AG04450 (cell line): ENCODE results near the gene CATSPERD. TPM values are rescaled to one million over a fixed set of nuclear protein-coding genes. Genes with fewer than 3 reads are reported as not detected.

Source experiments
- CTCF ChIA-PET: fragments of 300-600, 350-600 bp; formaldehyde crosslinking; extraction: SDS; loops from one replicate; lab custom pipeline; 2022; ENCODE audit warnings: antibody characterized with exemption, inconsistent platforms; lab: Charles Lee
- POLR2A ChIA-PET: fragments of 350-600 bp; formaldehyde crosslinking; extraction: SDS; loops from one replicate; lab custom pipeline; 2021; ENCODE audit warnings: antibody characterized with exemption, inconsistent platforms; lab: Yijun Ruan, JAX
- DNase-seq: peaks from one replicate; pipeline ENCODE4 v3.0.0-alpha.2; 2011; ENCODE audit warnings: low read depth, low spot score
- H3K27ac ChIP-seq: one replicate; pipeline ENCODE4 v1.5.1; 2012; ENCODE audit warnings: low read depth, low read length, control low read depth
- H3K27me3 ChIP-seq: one replicate; pipeline ENCODE4 v1.6.0; 2012; ENCODE audit warnings: low read length; ENCODE audit not compliant: control insufficient read depth, insufficient read depth
- H3K4me3 ChIP-seq: 2 replicates; pipeline ENCODE4 v1.5.1; 2011; ENCODE audit warnings: mild to moderate bottlenecking, low read depth, low read length, control low read depth
- H3K9me3 ChIP-seq: 2 replicates; pipeline ENCODE4 v1.5.1; 2012; ENCODE audit warnings: low read length; ENCODE audit not compliant: control insufficient read depth, insufficient read depth
- CTCF ChIP-seq: IDR thresholded peaks from 2 replicates; pipeline ENCODE4 v1.5.1; 2011; ENCODE audit warnings: low read depth, low read length, control low read depth, inconsistent platforms
- polyA plus RNA-seq: library from polyadenylated mRNA; depleted of rRNA; stranded (reverse); fragments of >200 nt; gene quantifications from 2 replicates; pipeline ENCODE4 v1.2.3, GENCODE V29; 2011

Gene CATSPERD
- polyA plus RNA-seq, 1 experiment, result not detected

GRCh38 chr19:5806133-5806489 is 85.7 kb downstream of the CATSPERD start:
- Histone ChIP-seq H3K27ac (no peak overlapping the region), H3K9me3 (peaks cover 4% of the 10 kb centered on the region; the same call in 1 of the 2 replicates), H3K4me3 (no peak overlapping the region), H3K27me3 (peaks cover 31% of the 10 kb centered on the region)
- ChIA-PET POLR2A (no interaction called here), CTCF (interaction anchor here (0.5 to 0.8 kb wide), 2 partner anchors 53 to 85 kb away, joined by 3 read pairs; no protein-coding TSS in a partner anchor)
- DNase-seq, result no peak
- TF ChIP-seq CTCF, result no peak

GRCh38 chr19:5806905-5807304 is 86.5 kb downstream of the CATSPERD start:
- H3K27ac ChIP-seq, result no peak overlapping the region
- H3K9me3 ChIP-seq, result peaks cover 4% of the 10 kb centered on the region; the same call in 1 of the 2 replicates
- ChIA-PET POLR2A (interaction anchor here (0.5 to 0.7 kb wide), 2 partner anchors 10 to 96 kb away, joined by 4 to 7 read pairs; no protein-coding TSS in a partner anchor), CTCF (interaction anchor here (0.5 kb wide), 1 partner anchor 39 kb away, joined by 3 read pairs; no protein-coding TSS in a partner anchor)
- DNase-seq, result no peak
- peaks cover 30% of the 10 kb centered on the region for H3K27me3 ChIP-seq
- TF ChIP-seq CTCF, result no peak
- H3K4me3 ChIP-seq, result no peak overlapping the region

- TF ChIP-seq CTCF, result no peak
- DNase-seq, result no peak
- Histone ChIP-seq H3K27ac (no peak overlapping the region), H3K9me3 (peaks cover 4% of the 10 kb centered on the region; the same call in 1 of the 2 replicates), H3K27me3 (peaks cover 30% of the 10 kb centered on the region), H3K4me3 (no peak overlapping the region)
- CTCF ChIA-PET, result interaction anchor here (0.8 to 1.3 kb wide), 3 partner anchors 20 to 179 kb away, joined by 3 read pairs; no protein-coding TSS in a partner anchor
- POLR2A ChIA-PET, result interaction anchor here (0.7 to 1.4 kb wide), 2 partner anchors 20 to 188 kb away, joined by 4 to 8 read pairs; no protein-coding TSS in a partner anchor
Observed at GRCh38 chr19:5808120-5808816, 87.8 kb downstream of the CATSPERD start.

GRCh38 chr19:5809053-5809452 is 88.6 kb downstream of the CATSPERD start:
- POLR2A ChIA-PET, result interaction anchor here (0.7 to 1.4 kb wide), 2 partner anchors 19 to 187 kb away, joined by 4 to 8 read pairs; no protein-coding TSS in a partner anchor
- CTCF ChIA-PET, result interaction anchor here (0.8 to 1.3 kb wide), 2 partner anchors 19 to 178 kb away, joined by 3 read pairs; no protein-coding TSS in a partner anchor
- peaks cover 4% of the 10 kb centered on the region; the same call in 1 of the 2 replicates for H3K9me3 ChIP-seq
- no peak for TF ChIP-seq CTCF
- H3K4me3 ChIP-seq, result no peak overlapping the region
- peaks cover 31% of the 10 kb centered on the region for H3K27me3 ChIP-seq
- no peak for DNase-seq
- no peak overlapping the region for H3K27ac ChIP-seq

- POLR2A ChIA-PET, result interaction anchor here (1.4 kb wide), 1 partner anchor 18 kb away, joined by 4 read pairs; no protein-coding TSS in a partner anchor
Observed at GRCh38 chr19:5809469-5809868, 89.0 kb downstream of the CATSPERD start.

More at GRCh38 chr19:5809469-5809868, 89.0 kb downstream of the CATSPERD start:
- peaks cover 4% of the 10 kb centered on the region; the same call in 1 of the 2 replicates for H3K9me3 ChIP-seq
- no peak for DNase-seq
- H3K27me3 ChIP-seq, result peaks cover 31% of the 10 kb centered on the region
- no peak for TF ChIP-seq CTCF
- H3K27ac ChIP-seq, result no peak overlapping the region
- CTCF ChIA-PET, result interaction anchor here (1.3 kb wide), 1 partner anchor 19 kb away, joined by 3 read pairs; no protein-coding TSS in a partner anchor
- no peak overlapping the region for H3K4me3 ChIP-seq
